Measurements from ENCODE around the gene CAPN10.
A peak's percentile ranks its signal among the peaks of the same experiment; 100 is the strongest.
"Not testable (repeated sequence)": the region's sequence is repeated elsewhere in the genome, so short reads cannot be mapped to it uniquely, and the experiment has no call there.

Gene CAPN10, protein sequence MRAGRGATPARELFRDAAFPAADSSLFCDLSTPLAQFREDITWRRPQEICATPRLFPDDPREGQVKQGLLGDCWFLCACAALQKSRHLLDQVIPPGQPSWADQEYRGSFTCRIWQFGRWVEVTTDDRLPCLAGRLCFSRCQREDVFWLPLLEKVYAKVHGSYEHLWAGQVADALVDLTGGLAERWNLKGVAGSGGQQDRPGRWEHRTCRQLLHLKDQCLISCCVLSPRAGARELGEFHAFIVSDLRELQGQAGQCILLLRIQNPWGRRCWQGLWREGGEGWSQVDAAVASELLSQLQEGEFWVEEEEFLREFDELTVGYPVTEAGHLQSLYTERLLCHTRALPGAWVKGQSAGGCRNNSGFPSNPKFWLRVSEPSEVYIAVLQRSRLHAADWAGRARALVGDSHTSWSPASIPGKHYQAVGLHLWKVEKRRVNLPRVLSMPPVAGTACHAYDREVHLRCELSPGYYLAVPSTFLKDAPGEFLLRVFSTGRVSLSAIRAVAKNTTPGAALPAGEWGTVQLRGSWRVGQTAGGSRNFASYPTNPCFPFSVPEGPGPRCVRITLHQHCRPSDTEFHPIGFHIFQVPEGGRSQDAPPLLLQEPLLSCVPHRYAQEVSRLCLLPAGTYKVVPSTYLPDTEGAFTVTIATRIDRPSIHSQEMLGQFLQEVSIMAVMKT

DNA sequence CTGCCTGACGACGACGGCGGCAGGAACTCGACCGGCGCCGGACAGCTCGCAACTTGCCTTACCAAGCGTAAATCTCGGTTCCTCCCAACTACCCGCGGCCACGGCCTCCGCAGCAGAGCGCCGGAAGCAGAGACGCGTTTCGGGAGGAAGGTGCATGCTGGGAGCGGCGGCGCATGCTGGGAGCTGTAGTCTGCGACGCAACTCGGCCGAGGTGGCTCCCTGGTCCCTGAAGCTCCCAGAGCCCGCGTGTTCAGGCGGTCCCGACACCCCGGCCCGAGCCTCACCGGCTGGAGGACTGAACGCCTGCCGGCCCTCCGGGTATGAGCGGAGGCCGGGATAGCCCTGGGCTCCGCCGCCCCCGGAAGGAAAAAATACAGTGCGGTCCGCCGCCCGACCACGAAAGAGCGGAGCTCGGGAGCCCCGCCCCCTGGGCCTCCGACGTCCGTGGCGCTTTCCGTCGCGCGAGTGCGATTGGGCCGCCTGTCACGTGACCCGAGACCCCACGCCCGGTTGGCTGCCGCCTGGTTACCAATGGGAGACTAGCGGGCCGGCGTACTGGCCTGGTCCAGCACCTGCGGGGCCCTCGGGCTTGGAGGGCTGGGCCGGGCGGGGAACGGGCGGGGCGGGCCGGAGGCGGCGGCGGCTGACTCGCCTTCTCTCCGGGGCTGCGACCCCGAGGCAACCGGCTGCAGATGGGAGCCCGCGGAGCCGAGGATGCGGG lies at the start of gene CAPN10:
Gene CAPN10, plus strand, starts transcription at position 537 of the 721 bp plus-strand sequence. Its CDS starts 178 bp downstream, at position 715.
- DNase-seq: peak; percentile 96

DNA sequence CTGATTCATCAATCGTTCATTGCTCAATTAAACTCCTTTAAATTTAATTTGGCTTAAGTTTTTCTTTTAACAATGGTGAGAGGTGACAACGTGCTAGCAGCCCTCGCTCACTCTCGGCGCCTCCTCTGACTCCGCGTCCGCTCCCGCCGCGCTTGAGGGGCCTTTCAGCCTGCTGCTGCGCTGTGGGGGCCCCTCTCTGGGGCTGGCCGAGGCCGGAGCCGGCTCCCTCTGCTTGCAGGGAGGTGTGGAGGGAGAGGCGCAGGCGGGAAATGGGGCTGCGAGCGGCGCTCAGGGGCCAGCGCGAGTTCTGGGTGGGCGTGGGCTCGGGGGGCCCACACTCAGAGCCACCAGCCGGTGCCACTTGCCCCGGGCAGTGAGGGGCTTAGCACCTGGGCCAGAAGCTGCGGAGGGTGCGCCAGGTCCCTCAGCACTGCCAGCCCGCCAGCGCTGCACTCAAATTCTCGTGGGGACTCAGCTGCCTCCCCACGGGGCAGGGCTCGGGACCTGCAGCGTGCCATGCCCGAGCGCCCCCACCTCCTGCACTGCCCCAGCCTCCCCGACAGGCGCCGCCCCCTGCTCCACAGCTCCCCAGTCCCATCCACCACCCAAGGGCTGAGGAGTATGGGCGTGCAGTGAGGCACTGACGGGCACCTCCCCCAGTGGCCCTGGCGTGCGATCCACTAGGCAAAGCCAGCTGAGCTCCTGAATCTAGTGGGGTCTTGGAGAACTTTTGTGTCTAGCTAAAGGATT lies 48.3 kb upstream of the CAPN10 start:
- no peak for DNase-seq

DNA sequence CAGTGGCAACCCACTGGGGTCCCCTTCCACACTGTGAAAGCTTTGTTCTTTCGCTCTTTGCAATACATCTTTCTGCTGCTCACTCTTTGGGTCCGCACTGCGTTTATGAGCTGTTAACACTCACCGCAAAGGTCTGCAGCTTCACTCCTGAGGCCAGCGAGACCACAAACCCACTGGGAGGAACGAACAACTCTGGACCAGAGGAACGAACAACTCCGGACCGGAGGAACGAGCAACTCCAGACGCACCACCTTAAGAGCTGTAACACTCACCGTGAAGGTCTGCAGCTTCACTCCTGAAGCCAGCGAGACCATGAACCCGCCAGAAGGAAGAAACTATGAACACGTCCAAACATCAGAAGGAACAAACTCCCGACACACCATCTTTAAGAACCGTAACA lies 47.4 kb upstream of the CAPN10 start:
- DNase-seq: not testable (repeated sequence)

DNA sequence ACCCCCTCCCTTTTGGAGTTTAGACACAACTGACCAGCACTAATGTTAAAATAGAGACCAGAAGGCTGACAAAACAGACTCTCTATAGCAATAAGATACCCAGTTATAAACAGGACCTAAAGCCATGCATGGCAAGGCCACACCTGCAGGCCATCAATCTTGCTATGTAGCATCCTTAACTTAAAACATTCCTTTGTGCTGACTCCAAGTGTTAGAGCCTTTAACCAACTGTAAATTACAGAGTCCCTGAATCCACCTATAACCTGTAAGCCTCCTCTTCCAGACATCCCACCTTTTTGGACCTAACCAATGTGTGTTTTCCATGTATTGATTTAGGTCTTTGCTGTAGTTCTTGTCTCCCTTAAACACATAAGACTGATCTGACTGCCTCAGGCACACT lies 46.6 kb upstream of the CAPN10 start:
- no peak for DNase-seq

DNA sequence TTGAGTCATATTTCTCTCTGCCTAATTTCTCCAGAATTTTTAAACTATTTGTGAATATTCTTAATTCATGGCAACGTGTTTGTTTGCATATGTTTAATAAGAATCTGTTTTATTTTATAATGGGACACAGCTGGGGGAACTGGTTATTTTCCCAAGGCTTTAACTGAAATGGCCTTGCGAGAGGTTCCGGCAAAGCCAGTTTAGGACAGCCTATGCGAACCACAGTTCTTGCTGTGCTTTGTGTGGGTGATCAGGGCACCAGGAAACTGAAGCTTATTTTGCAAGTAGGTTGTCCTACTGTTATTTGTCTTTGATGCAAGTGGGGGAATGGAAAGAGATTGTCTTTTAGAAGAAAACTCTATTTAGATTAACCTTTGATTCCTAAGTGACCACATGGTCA lies 35.2 kb upstream of the CAPN10 start:
- no peak for DNase-seq

DNA sequence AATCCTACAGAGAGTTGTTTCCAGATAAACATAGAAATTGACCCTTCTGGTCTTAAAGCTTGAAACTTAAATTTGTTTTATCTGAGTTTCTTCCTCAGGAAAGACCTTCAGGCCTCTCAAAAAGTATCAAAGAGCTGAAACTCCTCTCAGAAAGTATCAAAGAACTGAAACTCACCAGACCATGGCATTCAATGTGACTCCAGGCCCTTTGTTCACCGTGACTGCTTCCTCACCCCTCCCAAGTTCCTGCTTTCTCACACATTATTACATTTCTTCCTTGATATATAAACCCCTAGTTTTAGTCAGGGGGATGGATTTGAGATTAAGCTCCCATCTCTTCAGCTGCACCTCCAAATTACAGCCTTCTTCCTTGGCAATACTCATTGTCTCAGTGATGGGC lies 34.7 kb upstream of the CAPN10 start:
- no peak for DNase-seq

DNA sequence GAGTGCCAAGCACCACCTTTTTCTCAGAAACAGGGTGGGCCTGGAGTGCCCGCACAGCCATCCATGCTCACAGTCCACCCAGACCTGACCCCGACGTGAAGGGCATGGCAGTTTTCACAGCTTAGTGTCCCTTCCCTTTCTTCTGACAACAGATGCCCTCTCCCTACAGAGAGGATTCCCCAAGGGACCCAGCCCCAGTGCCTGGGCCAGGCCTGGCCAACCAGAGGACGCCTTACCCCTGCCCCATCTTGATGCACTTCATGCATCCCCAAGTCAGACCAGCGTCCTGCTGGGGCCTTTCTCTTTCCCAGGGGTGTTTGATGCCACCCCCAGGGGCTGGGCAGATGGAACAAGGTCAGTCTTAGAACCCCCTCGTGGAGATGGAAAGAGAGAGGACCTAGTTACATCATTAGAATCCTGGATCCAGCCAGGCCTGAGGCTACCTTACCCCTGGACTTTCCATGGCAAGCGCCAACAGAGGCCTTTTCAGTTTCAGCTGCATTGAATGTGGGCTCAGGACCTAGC lies 32.5 kb upstream of the CAPN10 start:
- DNase-seq: no peak

DNA sequence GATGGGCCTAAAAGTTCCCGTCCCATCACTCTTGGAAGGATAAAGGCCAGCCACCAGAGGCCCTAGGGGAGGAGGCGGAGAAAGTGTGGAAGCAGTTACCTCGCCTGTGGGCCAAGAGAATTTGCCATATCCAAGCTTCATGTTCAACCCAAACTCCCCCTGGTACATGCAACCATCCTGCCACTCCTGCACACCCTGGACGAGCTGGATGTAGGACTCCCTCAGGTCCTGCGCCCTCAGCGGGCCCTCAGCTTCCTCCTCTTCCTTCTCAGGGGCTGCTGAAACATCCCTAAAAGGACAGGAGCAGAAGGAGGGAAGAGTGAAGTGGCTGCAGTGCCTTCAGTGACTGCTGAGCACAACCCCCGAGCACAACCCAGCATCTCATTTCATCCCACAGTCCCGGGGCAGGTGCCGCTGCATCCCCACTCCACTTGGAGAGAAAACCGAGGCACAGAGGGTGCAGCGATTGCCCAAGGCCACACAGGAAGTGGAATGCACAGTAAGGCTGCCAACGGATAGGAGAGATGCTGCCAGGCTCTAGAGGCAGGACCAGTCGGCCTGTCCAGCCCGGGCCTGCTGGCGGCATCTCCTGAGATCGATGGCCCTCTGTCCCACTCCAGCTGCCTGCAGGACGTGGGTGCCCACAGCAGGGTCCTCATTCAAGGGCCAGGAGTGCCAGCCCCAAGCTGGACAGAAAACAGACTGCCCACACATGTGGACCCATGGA lies 31.6 kb upstream of the CAPN10 start:
- no peak for DNase-seq

DNA sequence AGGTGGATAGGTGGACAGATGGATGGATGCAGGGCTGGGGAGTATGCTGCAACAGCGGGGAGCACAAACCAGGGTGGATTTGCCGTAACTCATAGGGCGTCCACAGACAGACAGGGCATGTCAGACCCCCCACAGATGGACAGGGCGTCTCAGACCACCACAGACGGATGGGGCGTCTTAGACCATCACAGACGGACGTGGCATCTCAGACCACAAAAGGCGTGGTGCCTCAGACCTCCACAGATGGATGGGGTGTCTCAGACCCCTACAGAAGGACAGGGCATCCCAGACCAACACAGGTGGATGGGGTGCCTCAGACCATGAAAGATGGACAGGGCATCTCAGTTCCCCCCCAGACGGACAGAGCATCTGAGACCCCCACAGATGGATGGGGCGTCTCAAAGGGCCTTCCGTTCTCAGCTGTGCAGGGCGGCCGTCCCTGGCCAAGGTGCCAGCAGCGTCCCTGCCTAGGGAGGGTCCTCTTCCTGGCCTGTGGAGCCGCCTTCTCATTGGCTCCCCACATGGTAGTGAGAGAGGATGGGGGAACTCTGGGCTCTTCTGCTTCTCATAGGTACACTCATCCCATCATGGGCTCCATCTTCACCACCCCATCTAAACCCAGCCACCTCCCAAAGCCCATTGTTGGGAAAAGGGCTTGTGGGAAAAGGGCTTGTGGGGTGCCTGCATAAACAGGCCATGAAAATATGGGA lies 30.8 kb upstream of the CAPN10 start:
- no peak for DNase-seq

DNA sequence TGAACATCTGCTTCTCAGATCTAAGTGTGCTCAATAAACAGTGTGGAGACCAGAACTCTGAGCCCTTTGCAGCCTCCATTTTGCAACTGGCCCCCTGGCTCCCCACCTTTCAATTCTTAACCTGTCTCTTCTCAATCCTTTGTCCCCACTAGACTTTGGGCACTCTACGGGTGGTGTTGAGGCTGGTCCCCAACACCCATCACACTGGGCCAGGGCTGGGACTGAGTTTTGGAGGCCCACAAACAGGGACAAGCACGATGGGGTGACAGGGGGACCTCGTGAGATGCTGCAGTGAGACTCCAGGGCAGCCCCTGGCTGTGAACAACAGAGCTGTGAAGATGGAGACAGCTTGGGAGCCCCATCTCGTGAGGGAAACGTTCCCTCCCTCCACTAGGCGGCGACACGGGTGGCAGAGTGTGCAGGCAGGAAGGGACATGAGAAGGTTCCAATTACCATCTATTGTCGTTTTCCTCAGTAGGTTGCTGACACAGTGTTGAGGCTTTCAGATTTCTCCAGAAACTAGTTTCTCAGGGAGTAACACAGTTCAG lies 29.9 kb upstream of the CAPN10 start:
- peak; percentile 83 for DNase-seq

DNA sequence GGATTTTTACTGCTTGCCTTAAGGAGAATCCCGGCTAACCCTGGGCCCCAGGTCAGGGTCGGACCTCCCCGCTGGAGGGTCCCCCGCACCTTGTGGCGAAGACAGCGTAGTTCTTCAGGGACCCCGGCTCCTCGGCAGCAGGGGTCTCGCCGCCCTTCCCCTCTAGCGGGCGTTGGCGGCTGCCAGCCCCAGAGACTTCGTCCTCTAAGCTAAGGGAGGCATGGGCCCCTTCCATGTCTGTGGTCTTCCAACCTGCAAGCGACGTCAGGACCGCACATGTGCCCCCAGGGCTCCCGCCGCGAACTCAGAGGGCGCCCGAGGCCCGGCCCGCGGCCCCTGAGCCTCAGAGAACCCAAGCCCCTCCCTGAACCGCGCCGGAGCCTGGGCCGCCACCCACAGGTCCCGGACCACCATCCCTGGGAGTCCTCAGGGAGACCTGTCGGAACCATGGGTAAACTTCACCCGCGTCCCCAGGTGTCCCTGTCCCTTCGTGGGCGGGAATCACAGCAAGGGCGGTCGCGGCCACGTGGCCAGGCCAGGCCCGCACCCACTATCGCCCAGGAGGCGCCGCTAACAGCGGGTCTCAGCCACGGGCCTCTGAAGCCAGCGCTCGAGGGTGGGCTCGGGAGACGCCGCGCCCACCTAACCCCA lies 29.3 kb upstream of the CAPN10 start:
- DNase-seq: no peak

DNA sequence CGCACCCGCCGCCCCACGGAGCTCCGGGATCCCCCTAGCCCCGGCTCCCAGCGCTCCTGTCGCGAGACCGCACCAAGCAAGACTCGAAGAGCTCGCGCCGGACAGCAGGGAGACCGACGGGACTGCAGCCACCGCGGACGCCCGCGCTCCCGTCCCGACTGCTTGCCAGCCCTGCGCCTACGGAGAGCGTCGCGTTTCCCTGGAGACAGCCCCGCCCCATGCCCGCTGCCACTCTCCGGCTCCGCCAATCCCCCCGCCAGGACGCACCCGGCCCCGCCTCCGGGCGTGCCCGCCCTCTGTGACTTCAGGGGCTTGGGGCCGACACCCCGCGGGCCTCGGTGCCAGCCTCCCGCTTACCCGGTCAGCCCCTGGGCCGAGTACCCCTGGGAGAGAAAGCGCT lies 28.7 kb upstream of the CAPN10 start, which contains the start of gene ANKMY1:
Gene ANKMY1, minus strand, starts transcription at position 181 of the 400 bp plus-strand sequence. CDS start 653 bp downstream, outside the sequence.
- peak; percentile 74 for DNase-seq

DNA sequence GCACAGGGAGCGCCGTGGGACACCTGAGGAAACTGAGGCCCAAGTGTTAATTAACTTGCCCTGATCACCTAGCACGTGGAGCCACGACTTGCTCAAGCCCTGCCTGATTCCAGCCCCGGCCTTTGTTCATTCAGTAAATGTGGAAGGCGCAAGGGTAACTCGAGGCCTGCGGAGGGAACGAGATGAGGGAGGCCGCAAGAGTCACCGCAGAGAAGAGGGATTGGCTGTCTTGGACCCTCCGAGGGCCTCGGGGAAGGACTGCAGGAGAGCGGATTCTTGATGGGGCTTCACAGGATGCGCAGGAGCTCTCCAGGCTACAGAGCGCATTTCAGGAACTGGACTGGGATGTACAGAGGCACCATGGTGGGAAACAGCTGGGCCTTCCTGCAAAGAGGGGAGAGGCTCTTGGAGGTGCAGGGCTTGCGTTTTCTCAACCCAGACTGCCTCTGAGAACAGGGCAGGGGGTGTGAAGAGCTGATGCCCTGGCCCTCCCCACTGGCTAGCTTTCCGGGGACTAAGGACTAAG lies 28.2 kb upstream of the CAPN10 start:
- DNase-seq: no peak

DNA sequence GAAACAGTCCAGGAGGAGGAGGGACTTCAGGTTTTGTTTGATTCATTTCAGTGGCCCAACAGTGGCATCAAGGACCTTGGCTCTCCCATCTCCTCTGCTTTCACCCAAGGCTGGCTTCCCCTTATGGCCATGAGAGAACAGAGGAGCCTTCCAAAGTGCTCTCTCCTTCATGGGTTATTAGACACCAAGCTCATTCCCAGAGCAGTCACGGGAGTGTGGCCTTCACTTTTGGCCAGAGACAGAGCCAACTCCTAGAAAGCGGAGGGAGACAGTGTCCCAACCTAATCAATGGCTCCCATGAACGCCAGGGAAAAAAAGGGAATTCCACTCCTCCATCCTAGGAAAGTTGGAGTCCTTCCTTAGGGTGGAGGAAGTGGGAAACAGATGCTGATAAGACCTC lies 27.2 kb upstream of the CAPN10 start:
- no peak for DNase-seq

DNA sequence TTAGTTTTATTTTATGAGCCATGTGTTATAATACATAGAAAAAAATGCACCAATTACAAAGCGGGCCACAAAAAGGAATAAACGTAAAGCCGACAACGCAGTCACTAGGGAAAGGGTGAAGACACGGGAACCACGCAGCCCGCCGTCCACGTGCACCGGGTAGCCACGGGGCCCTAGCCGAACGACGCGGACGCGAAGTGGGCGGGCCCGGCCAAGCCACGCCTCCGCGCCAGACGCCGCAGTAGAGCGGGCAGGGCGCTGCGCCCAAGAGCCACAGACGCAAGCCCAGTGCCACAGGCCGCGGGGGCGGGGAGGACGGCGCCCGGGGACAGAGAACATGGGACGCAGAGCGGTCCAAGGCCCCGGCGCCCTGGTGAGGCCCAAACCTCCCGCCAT lies 26.5 kb upstream of the CAPN10 start, which contains the start of gene DUSP28:
Gene DUSP28, plus strand, starts transcription at position 274 of the 396 bp plus-strand sequence. CDS start 328 bp downstream, outside the sequence.
- DNase-seq: peak; percentile 92

DNA sequence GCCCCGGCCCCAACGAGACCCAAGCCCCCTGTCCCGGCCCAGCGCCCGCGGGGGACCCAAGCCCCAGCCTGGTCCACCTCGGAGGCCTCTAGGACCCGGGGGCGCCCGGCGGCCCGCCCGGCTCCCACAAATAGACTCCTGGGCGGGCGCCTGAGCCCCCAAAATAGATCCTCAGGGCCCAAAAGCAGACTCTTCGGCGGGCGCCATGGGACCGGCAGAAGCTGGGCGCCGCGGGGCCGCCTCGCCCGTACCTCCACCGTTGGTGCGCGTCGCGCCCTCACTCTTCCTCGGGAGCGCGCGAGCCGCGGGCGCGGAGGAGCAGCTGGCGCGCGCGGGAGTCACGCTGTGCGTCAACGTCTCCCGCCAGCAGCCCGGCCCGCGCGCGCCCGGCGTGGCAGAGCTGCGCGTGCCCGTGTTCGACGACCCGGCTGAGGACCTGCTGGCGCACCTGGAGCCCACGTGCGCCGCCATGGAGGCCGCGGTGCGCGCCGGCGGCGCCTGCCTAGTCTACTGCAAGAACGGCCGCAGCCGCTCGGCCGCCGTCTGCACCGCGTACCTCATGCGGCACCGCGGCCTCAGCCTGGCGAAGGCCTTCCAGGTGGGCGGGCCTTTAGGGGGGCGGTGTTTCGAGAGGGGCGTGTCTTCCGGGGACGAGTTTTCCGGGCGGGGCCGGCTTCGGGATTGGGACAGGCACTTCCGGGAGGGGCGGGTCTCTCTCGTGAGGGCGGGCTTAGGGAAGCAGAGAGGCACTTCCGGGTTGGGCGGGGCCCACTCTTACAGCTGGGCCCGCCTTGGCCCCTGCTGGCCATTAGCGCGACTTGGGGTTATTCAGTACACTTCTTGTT lies 25.8 kb upstream of the CAPN10 start:
- peak; percentile 100 for DNase-seq

DNA sequence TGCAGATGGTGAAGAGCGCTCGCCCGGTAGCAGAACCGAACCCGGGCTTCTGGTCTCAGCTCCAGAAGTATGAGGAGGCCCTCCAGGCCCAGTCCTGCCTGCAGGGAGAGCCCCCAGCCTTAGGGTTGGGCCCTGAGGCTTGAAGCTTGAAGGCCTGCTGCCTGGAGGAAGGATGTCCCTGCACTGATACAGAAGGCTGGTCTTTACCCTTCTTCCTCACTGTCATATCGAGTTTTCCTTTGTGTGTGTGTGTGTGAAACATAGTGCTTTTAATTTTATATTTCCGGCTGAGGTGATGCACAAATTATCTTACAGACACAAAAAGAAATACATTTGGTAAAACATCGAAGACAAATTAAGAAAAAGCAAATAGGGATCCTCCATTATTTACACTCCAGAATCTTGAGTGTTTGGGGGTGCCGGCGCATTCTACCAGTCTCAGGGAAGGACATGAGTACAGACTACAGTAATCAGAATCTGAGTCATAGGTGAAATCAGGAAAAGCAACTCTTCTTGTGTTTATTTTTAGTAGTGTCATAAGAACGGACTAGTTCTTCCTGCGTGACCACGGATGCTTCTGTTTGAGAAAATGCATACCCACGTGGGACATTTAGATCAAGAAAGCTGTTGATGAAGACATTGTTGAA lies 25.1 kb upstream of the CAPN10 start:
- peak; percentile 50 for DNase-seq

DNA sequence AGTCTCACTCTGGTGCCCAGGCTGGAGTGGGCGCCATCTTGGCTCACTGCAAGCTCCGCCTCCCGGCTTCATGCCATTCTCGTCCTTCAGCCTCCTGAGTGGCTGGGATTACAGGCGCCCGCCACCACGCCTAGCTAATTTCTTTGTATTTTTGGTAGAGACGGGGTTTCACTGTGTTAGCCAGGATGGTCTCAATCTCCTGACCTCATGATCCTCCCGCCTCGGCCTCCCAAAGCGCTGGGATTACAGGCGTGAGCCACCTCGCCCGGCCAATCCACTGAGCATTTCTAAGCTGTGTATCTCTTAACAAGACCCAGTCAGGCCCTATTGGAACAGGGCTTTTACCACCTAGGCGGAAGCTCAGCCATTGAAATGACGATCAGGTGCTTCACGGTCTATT lies 23.3 kb upstream of the CAPN10 start:
- DNase-seq: not testable (repeated sequence)
